ENCODE results near the gene MISP3.

MISP3 gene

DNA sequence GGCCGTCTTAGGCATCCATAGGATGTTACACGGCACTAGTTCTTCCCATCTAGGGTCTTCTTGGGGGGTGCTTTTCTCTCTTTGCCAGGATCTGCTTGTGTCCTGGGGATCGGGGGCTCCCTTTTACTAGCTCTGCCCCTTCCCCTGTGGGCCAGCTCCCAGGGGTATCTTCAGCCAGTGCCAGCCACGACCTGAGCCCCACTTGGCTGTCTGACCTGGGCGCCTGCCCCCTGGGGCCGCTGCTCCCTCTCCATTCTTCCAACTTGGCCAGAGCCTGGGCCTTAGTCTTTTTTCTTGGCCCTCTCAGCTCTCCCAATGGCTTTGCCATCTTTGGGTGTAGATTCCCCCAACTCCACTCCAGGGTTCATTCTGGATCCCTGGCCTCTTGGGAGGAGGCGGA, 41.9 kb downstream of the MISP3 start:
- Histone ChIP-seq H3K9me3 (ENCODE audit: control extremely low read depth in 1 of 5, control insufficient read depth in 4 of 5, insufficient read depth in 2 of 5, low read depth in 1 of 5, low read length in 4 of 5) (no peaks in the 10 kb centered on the region), H3K27me3 (replicated peaks in 2 of 5; ENCODE audit: control insufficient read depth in 4 of 5, insufficient read depth in 5 of 5, low read length in 4 of 5) (no peaks in the 10 kb centered on the region), H3K36me3 (ENCODE audit: control insufficient read depth in 4 of 4, insufficient read depth in 4 of 4, low read length in 3 of 4) (peaks cover 0 to under 1% (median 0%) of the 10 kb centered on the region in 4 experiments), H3K4me1 (ENCODE audit: control extremely low read depth in 1 of 4, control insufficient read depth in 4 of 4, insufficient read depth in 4 of 4, low read length in 3 of 4) (peaks cover 7 to 61% (median 28%) of the 10 kb centered on the region in 4 experiments), H3K27ac (ENCODE audit: insufficient read depth in 1 of 2, low read depth in 1 of 2, low read length in 2 of 2, poor library complexity in 1 of 2, severe bottlenecking in 2 of 2) (no peak overlapping the region), H3K4me3 (ENCODE audit: control insufficient read depth in 1 of 7, extremely low read depth in 1 of 7, insufficient read depth in 4 of 7, low read depth in 2 of 7, low read length in 6 of 7) (no peak overlapping the region)
- DNase-seq, result no peak
- POLR2A ChIA-PET, result no interaction called here
- CTCF ChIA-PET, result interaction anchor here (0.6 to 4.5 kb wide), 23 partner anchors 10 to 235 kb away, joined by 3 to 30 read pairs (median 5); partner anchors contain the start of genes ASF1B, IL27RA and MISP3
- 97% methylated on average over 7 of the region's 7 CpGs for WGBS (ENCODE audit: insufficient coverage)

DNA sequence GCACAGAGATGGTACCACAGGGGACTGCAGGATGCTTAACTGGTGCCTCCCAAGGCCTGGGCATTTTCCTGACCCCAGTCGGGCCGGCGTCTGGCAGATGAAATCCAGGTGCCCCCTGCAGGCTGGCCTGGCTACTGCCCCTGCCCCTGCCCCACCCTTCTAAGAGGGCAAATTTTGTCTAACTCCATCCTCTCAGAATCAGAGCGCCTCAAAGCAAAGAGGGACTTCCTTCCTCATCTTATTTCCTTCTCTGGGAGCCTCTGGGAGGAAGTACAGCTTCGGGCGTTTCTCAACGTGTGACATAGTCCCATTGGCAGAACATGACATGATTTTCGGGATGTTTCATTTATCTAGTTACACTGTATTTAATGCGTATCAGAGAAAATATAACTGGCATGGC, 42.3 kb downstream of the MISP3 start:
- Histone ChIP-seq H3K9me3 (ENCODE audit: control extremely low read depth in 1 of 5, control insufficient read depth in 4 of 5, insufficient read depth in 2 of 5, low read depth in 1 of 5, low read length in 4 of 5) (no peaks in the 10 kb centered on the region), H3K4me3 (ENCODE audit: control insufficient read depth in 1 of 7, extremely low read depth in 1 of 7, insufficient read depth in 4 of 7, low read depth in 2 of 7, low read length in 6 of 7) (no peak overlapping the region), H3K36me3 (ENCODE audit: control insufficient read depth in 4 of 4, insufficient read depth in 4 of 4, low read length in 3 of 4) (peaks cover 0 to 4% (median 0%) of the 10 kb centered on the region in 4 experiments), H3K27ac (ENCODE audit: insufficient read depth in 1 of 2, low read depth in 1 of 2, low read length in 2 of 2, poor library complexity in 1 of 2, severe bottlenecking in 2 of 2) (no peak overlapping the region), H3K4me1 (ENCODE audit: control extremely low read depth in 1 of 4, control insufficient read depth in 4 of 4, insufficient read depth in 4 of 4, low read length in 3 of 4) (peaks cover 7 to 66% (median 31%) of the 10 kb centered on the region in 4 experiments), H3K27me3 (replicated peaks in 2 of 5; ENCODE audit: control insufficient read depth in 4 of 5, insufficient read depth in 5 of 5, low read length in 4 of 5) (no peaks in the 10 kb centered on the region)
- peak; percentile 71 to 75 (median 72) for DNase-seq
- ChIA-PET POLR2A (interaction anchor here (0.6 kb wide), 1 partner anchor 285 kb away, joined by 3 read pairs; no protein-coding TSS in a partner anchor), CTCF (interaction anchor here (0.6 to 4.5 kb wide), 23 partner anchors 9 to 242 kb away, joined by 3 to 30 read pairs (median 5); partner anchors contain the start of genes ASF1B, IL27RA and MISP3)
- WGBS (ENCODE audit: insufficient coverage), result 0% methylated on average over 5 of the region's 9 CpGs

DNA sequence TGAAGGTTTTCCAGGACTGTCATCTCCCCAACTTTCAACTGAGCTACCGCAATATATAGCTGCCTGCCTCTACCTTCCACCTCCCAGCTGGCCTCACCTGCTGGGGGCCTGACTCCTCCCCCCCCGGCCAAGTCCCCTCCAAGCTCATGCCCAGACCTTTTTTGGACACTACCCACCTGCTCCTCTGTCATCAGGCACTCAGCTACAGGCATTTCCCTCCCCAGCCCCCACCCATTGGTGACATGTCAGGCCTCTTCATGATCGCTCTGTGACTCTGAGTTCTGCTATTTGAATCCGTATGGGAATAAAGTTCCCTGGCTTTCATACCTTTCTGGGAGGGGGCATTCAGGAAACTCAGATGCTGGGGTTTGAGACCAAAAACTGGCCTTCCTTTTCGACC, 43.2 kb downstream of the MISP3 start:
- H3K36me3 ChIP-seq (ENCODE audit: control insufficient read depth in 4 of 4, insufficient read depth in 4 of 4, low read length in 3 of 4), result peaks cover 0 to 12% (median 0%) of the 10 kb centered on the region in 4 experiments
- H3K9me3 ChIP-seq (ENCODE audit: control extremely low read depth in 1 of 5, control insufficient read depth in 4 of 5, insufficient read depth in 2 of 5, low read depth in 1 of 5, low read length in 4 of 5), result no peaks in the 10 kb centered on the region
- peaks cover 7 to 67% (median 31%) of the 10 kb centered on the region in 4 experiments for H3K4me1 ChIP-seq (ENCODE audit: control extremely low read depth in 1 of 4, control insufficient read depth in 4 of 4, insufficient read depth in 4 of 4, low read length in 3 of 4)
- ChIA-PET CTCF (interaction anchor here (0.8 to 4.5 kb wide), 18 partner anchors 9 to 243 kb away, joined by 3 to 30 read pairs (median 4); partner anchors contain the start of genes ASF1B, IL27RA and MISP3), POLR2A (interaction anchor here (0.6 kb wide), 1 partner anchor 284 kb away, joined by 3 read pairs; no protein-coding TSS in a partner anchor)
- H3K27me3 ChIP-seq (replicated peaks in 2 of 5; ENCODE audit: control insufficient read depth in 4 of 5, insufficient read depth in 5 of 5, low read length in 4 of 5), result no peaks in the 10 kb centered on the region
- DNase-seq, result no peak
- 100% methylated on average over 5 of the region's 5 CpGs for WGBS (ENCODE audit: insufficient coverage)
- H3K4me3 ChIP-seq (ENCODE audit: control insufficient read depth in 1 of 7, extremely low read depth in 1 of 7, insufficient read depth in 4 of 7, low read depth in 2 of 7, low read length in 6 of 7), result no peak overlapping the region
- no peak overlapping the region for H3K27ac ChIP-seq (ENCODE audit: insufficient read depth in 1 of 2, low read depth in 1 of 2, low read length in 2 of 2, poor library complexity in 1 of 2, severe bottlenecking in 2 of 2)

DNA sequence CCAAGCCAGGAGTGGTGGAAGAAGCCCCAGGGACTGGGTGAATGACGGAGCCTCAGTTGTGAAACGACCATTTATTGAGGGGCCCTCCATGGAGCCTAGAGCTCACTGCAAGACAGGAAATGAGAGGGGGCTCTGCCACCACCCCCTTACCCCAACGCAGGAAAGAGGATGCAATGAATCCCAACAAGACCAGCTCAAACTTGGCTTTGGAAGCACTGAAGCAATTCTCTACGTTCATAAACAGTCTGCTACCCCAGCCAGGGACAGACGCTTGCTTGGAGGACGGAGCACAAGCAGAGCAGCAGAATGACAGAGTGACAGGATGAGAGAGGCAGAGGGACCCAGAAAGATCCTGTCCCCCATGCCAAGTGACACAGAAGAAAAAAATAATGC, 43.9 kb downstream of the MISP3 start:
- H3K27ac ChIP-seq (ENCODE audit: insufficient read depth in 1 of 2, low read depth in 1 of 2, low read length in 2 of 2, poor library complexity in 1 of 2, severe bottlenecking in 2 of 2), result peak overlapping the region in 1 of 2 experiments; percentile 61
- peaks cover 7 to 67% (median 31%) of the 10 kb centered on the region in 4 experiments for H3K4me1 ChIP-seq (ENCODE audit: control extremely low read depth in 1 of 4, control insufficient read depth in 4 of 4, insufficient read depth in 4 of 4, low read length in 3 of 4)
- no peaks in the 10 kb centered on the region for H3K9me3 ChIP-seq (ENCODE audit: control extremely low read depth in 1 of 5, control insufficient read depth in 4 of 5, insufficient read depth in 2 of 5, low read depth in 1 of 5, low read length in 4 of 5)
- peak overlapping the region in 5 of 7 experiments; percentile 60 to 86 (median 76) for H3K4me3 ChIP-seq (ENCODE audit: control insufficient read depth in 1 of 7, extremely low read depth in 1 of 7, insufficient read depth in 4 of 7, low read depth in 2 of 7, low read length in 6 of 7)
- WGBS (ENCODE audit: insufficient coverage), result 64% methylated on average over 4 of the region's 6 CpGs
- CTCF ChIA-PET, result interaction anchor here (1.1 to 4.5 kb wide), 7 partner anchors 14 to 36 kb away, joined by 4 to 30 read pairs (median 15); partner anchors contain the start of gene ASF1B
- no peaks in the 10 kb centered on the region for H3K27me3 ChIP-seq (replicated peaks in 2 of 5; ENCODE audit: control insufficient read depth in 4 of 5, insufficient read depth in 5 of 5, low read length in 4 of 5)
- peaks cover 0 to 18% (median 2%) of the 10 kb centered on the region in 4 experiments for H3K36me3 ChIP-seq (ENCODE audit: control insufficient read depth in 4 of 4, insufficient read depth in 4 of 4, low read length in 3 of 4)
- no peak for DNase-seq
- POLR2A ChIA-PET, result no interaction called here

DNA sequence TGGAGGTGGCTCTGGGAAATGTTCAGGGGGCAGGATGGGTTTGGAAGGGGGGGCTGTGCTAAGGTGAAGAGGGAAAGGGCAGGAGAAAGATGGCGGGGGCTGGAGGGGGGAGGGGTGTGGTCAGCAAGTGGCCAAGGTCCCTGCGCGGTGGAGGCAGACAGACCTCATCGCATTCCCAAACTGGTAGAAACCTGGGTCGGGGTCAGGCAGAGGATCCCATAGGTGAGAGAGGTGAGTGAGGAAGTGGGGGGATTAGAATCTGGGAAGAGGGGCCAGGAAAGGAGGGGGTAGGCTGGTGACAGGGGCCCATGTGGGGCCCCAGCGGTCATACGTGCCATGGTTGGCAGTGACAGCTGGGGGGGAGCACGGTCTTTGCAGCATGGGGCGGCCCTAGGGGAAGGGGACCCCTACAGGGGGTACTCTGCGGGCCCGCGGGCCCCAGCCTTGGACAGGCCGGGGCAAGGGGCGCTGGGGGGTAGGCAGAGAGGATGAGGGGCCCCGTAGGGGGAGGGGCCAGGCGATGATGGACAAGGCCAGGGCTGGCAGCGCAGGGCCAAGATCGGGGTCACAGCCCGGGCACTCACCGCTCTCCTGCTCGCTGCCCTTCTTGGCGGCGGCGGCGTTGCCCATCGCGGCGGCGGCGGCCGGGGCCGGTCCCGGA, 44.5 kb downstream of the MISP3 start:
- peak in 2 of 3 donors; percentile 25 to 39 for DNase-seq
- H3K9me3 ChIP-seq (ENCODE audit: control extremely low read depth in 1 of 5, control insufficient read depth in 4 of 5, insufficient read depth in 2 of 5, low read depth in 1 of 5, low read length in 4 of 5), result no peaks in the 10 kb centered on the region
- peak overlapping the region in 1 of 2 experiments; percentile 61 for H3K27ac ChIP-seq (ENCODE audit: insufficient read depth in 1 of 2, low read depth in 1 of 2, low read length in 2 of 2, poor library complexity in 1 of 2, severe bottlenecking in 2 of 2)
- POLR2A ChIA-PET, result interaction anchor here (1.0 kb wide), 2 partner anchors 25 to 401 kb away, joined by 3 to 4 read pairs; partner anchors contain the start of gene DNAJB1
- peaks cover 0 to 20% (median 2%) of the 10 kb centered on the region in 4 experiments for H3K36me3 ChIP-seq (ENCODE audit: control insufficient read depth in 4 of 4, insufficient read depth in 4 of 4, low read length in 3 of 4)
- peak overlapping the region; percentile 60 to 86 (median 73) for H3K4me3 ChIP-seq (ENCODE audit: control insufficient read depth in 1 of 7, extremely low read depth in 1 of 7, insufficient read depth in 4 of 7, low read depth in 2 of 7, low read length in 6 of 7)
- CTCF ChIA-PET, result interaction anchor here (1.2 to 4.5 kb wide), 3 partner anchors 14 to 44 kb away, joined by 5 to 30 read pairs (median 22); partner anchors contain the start of genes ASF1B and MISP3
- 0% methylated on average over 29 of the region's 33 CpGs for WGBS (ENCODE audit: insufficient coverage)
- H3K27me3 ChIP-seq (replicated peaks in 2 of 5; ENCODE audit: control insufficient read depth in 4 of 5, insufficient read depth in 5 of 5, low read length in 4 of 5), result no peaks in the 10 kb centered on the region
- peaks cover 7 to 67% (median 31%) of the 10 kb centered on the region in 4 experiments for H3K4me1 ChIP-seq (ENCODE audit: control extremely low read depth in 1 of 4, control insufficient read depth in 4 of 4, insufficient read depth in 4 of 4, low read length in 3 of 4)

DNA sequence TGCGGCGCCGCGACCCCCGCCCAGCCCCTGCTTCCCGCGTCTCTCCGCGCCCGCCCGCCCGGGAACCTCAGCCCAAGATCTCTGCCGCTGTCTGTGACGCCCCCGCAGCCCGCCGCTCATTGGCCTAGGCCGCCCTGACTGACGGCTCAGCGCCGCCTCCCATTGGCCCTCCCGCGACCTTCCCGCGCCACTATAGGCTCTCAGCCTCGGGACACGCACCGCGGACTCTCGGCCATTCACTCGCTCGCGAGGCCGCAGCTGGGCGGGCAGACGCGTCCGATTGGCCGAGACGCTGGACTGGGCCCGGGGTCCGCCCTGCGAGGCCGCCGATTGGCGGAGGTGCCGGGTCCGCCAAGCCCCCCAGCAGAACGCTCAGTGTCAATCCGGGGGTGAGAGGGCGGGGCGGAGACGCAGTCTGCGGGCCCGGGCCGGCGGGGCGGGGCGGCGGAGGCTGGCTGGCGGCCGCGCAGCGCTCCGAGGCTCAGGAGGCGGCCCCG, 45.1 kb downstream of the MISP3 start, which contains the start of gene PRKACA:
Gene PRKACA, minus strand, starts transcription at position 95 of the 497 bp plus-strand sequence. CDS start 215 bp downstream, outside the sequence.
- DNase-seq, result peak; percentile 99
- under 1% methylated on average over 61 of the region's 67 CpGs for WGBS (ENCODE audit: insufficient coverage)
- POLR2A ChIA-PET, result interaction anchor here (0.6 to 1.0 kb wide), 3 partner anchors 26 to 900 kb away, joined by 3 to 4 read pairs (median 4); partner anchors contain the start of gene DNAJB1
- peaks cover 0 to 23% (median 2%) of the 10 kb centered on the region in 4 experiments for H3K36me3 ChIP-seq (ENCODE audit: control insufficient read depth in 4 of 4, insufficient read depth in 4 of 4, low read length in 3 of 4)
- H3K27me3 ChIP-seq (replicated peaks in 2 of 5; ENCODE audit: control insufficient read depth in 4 of 5, insufficient read depth in 5 of 5, low read length in 4 of 5), result no peaks in the 10 kb centered on the region
- H3K9me3 ChIP-seq (ENCODE audit: control extremely low read depth in 1 of 5, control insufficient read depth in 4 of 5, insufficient read depth in 2 of 5, low read depth in 1 of 5, low read length in 4 of 5), result no peaks in the 10 kb centered on the region
- H3K4me1 ChIP-seq (ENCODE audit: control extremely low read depth in 1 of 4, control insufficient read depth in 4 of 4, insufficient read depth in 4 of 4, low read length in 3 of 4), result peaks cover 7 to 61% (median 31%) of the 10 kb centered on the region in 4 experiments
- H3K27ac ChIP-seq (ENCODE audit: insufficient read depth in 1 of 2, low read depth in 1 of 2, low read length in 2 of 2, poor library complexity in 1 of 2, severe bottlenecking in 2 of 2), result peak within 1 kb of the TSS; percentile 54 to 88
- peak within 1 kb of the TSS; percentile 61 to 86 (median 73) for H3K4me3 ChIP-seq (ENCODE audit: control insufficient read depth in 1 of 7, extremely low read depth in 1 of 7, insufficient read depth in 4 of 7, low read depth in 2 of 7, low read length in 6 of 7)
- CTCF ChIA-PET, result interaction anchor here (1.2 to 4.5 kb wide), 2 partner anchors 18 to 44 kb away, joined by 5 to 30 read pairs; partner anchors contain the start of genes ASF1B and MISP3

All from common myeloid progenitor, CD34-positive (primary cell).